ENCODE measurements around the gene CCDC77. TPM values are rescaled to one million over a fixed set of nuclear protein-coding genes. Genes with fewer than 3 reads are reported as not detected.

CCDC77 gene
- total RNA-seq, 1 experiment from 2014 or later = 12.3 TPM

- CTCF ChIA-PET = no interaction called here
- intact Hi-C loops (cut with micrococcal nuclease) = no loop called here
- RAD21 ChIA-PET (ENCODE audit: low non-redundant PET in 1 of 2, low total read pairs in 2 of 2, uncharacterized antibody in 2 of 2, unreplicated experiment in 2 of 2) = no interaction called here
Observed at GRCh38 chr12:459050-459429, 57.6 kb downstream of the CCDC77 start.

More at GRCh38 chr12:459050-459429, 57.6 kb downstream of the CCDC77 start:
- Histone ChIP-seq H4K20me1 (ENCODE audit: insufficient read depth) (no peaks in the 10 kb centered on the region), H3K27ac (ENCODE audit: low read depth, low read length) (no peak overlapping the region), H3K27me3 (ENCODE audit: insufficient read depth, low read length) (no peaks in the 10 kb centered on the region), H3K4me2 (ENCODE audit: low read length) (peak overlapping the region; percentile 91), H3K9me2 (ENCODE audit: insufficient read depth) (no peaks in the 10 kb centered on the region), H3K4me3 (replicated peaks in 1 of 2; ENCODE audit: low read depth in 1 of 2, low read length in 2 of 2) (peak overlapping the region; percentile 51 to 61), H3K4me1 (ENCODE audit: control insufficient read depth in 1 of 2, insufficient read depth in 2 of 2, low read length in 2 of 2) (peaks cover 23 to 43% of the 10 kb centered on the region in 2 experiments), H2AFZ (ENCODE audit: low read depth, low read length, poor library complexity, severe bottlenecking) (peak overlapping the region; percentile 99), H3K79me2 (ENCODE audit: insufficient read depth, low read length) (no peaks in the 10 kb centered on the region), H3K9ac (ENCODE audit: low read length) (peak overlapping the region; percentile 40; the same call in 1 of the 2 replicates), H3K9me3 (ENCODE audit: control insufficient read depth in 1 of 2, insufficient read depth in 1 of 2, low read depth in 1 of 2, low read length in 2 of 2) (no peaks in the 10 kb centered on the region), H3K36me3 (ENCODE audit: control insufficient read depth in 1 of 2, insufficient read depth in 2 of 2, low read length in 2 of 2) (no peaks in the 10 kb centered on the region)
- DNase-seq (ENCODE audit: low read depth, low spot score) (no peak), ATAC-seq (no peak)
- POLR2A ChIA-PET = no interaction called here
- TF ChIP-seq SIN3A (IDR thresholded peaks at IDR 0.05; ENCODE audit: low read depth) = no peak
- no peak for TF ChIP-seq POLR2AphosphoS5 (IDR thresholded peaks at IDR 0.05; ENCODE audit: low read depth, low read length)
- no peak for TF ChIP-seq MAX (IDR thresholded peaks at IDR 0.05)
- no peak for TF ChIP-seq ZFX (IDR thresholded peaks at IDR 0.05)
- no peak for TF ChIP-seq EZH2phosphoT487 (IDR thresholded peaks at IDR 0.05; ENCODE audit: borderline replicate concordance)
- TF ChIP-seq YY1 (IDR thresholded peaks at IDR 0.05; ENCODE audit: extremely low read depth, insufficient replicate concordance, low read depth, low read length) = no peak
- no peak for TF ChIP-seq EZH2 (IDR thresholded peaks at IDR 0.05)
- TF ChIP-seq ELF1 (IDR thresholded peaks at IDR 0.05; ENCODE audit: borderline replicate concordance, low read depth) = no peak
- no peak for TF ChIP-seq SRF (IDR thresholded peaks at IDR 0.05; ENCODE audit: low read depth)
- no peak for TF ChIP-seq SP1 (IDR thresholded peaks at IDR 0.05; ENCODE audit: low read depth)
- no peak for TF ChIP-seq ATF3 (IDR thresholded peaks at IDR 0.05)
- no peak for TF ChIP-seq CEBPB (IDR thresholded peaks at IDR 0.05; ENCODE audit: low read depth)
- TF ChIP-seq RAD21 (IDR thresholded peaks at IDR 0.05; ENCODE audit: low read depth) = no peak
- TF ChIP-seq CTCF (IDR thresholded peaks at IDR 0.05 in 2 of 3, conservative IDR thresholded peaks at IDR 0.05 in 1 of 3; ENCODE audit: borderline replicate concordance in 1 of 3, insufficient read depth in 1 of 3, low read depth in 2 of 3, low read length in 2 of 3) = no peak
- BruUV-seq (replicated peaks) = no TSS peak

All from HCT116 (cell line).